Measurements from ENCODE around the gene PLA2G4D. TPM values are rescaled to one million over a fixed set of nuclear protein-coding genes. Genes with fewer than 3 reads are reported as not detected.

The PLA2G4D gene
- total RNA-seq, 1 experiment from 2014 or later: not detected

DNA sequence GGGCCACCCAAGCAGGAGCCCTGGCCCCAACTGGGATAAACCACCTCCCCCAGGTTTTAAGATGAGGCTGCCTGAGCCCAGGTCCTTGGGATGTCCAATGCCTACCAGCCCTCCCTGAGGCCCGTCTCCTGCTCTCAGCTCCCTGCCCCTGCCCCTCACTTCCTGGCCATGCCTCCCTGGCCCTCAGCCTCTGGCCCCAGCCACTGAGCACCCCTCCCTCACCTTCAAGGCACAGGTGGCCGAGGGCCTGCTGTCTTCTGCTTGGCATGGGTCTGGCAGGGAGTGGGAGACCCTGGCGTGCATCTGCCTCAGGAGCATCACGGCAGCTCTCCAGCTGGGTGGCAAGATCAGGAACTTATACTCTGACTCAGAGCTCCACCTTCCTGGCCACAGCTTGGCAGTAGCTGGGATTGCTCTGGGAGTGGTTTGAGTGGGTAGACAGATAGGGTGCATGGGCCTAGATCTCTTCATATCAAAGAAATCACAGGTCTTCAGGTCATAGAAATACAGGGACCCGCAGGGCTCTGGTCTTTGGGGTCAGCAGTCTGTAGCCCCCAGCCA is 73.6 kb downstream of the PLA2G4D start, which contains the start of gene PLA2G4E:
Gene PLA2G4E, minus strand, starts transcription at position 330 of the 561 bp plus-strand sequence. Its CDS starts 12 bp downstream, at position 318.
- POLR2A ChIA-PET: interaction anchor here (0.7 to 2.2 kb wide), 2 partner anchors 10 to 36 kb away, joined by 5 to 6 read pairs; no protein-coding TSS in a partner anchor
- Mint-ChIP-seq H3K4me1 (ENCODE audit: insufficient read depth, unreplicated experiment) (peaks cover 15% of the 10 kb centered on the region), H3K4me3 (ENCODE audit: unreplicated experiment) (no peak within 1 kb of the TSS), H3K9me3 (ENCODE audit: unreplicated experiment) (no peaks in the 10 kb centered on the region), H3K36me3 (ENCODE audit: insufficient read depth, unreplicated experiment) (no peaks in the 10 kb centered on the region), H3K27ac (ENCODE audit: low read depth, unreplicated experiment) (no peak within 1 kb of the TSS), H3K27me3 (ENCODE audit: insufficient read depth, unreplicated experiment) (no peaks in the 10 kb centered on the region)
- DNase-seq (ENCODE audit: unreplicated experiment): peak; percentile 56
- no TSS peak for BruUV-seq (replicated peaks)
- CTCF ChIA-PET: interaction anchor here (0.7 to 2.3 kb wide), 5 partner anchors 19 to 64 kb away, joined by 3 to 8 read pairs (median 6); no protein-coding TSS in a partner anchor
- intact Hi-C loops (cut with micrococcal nuclease): no loop called here
- no peak for TF ChIP-seq CTCF (IDR thresholded peaks at IDR 0.05; ENCODE audit: unreplicated experiment)

- Mint-ChIP-seq H3K9me3 (ENCODE audit: unreplicated experiment) (no peaks in the 10 kb centered on the region), H3K27me3 (ENCODE audit: insufficient read depth, unreplicated experiment) (no peaks in the 10 kb centered on the region), H3K4me1 (ENCODE audit: insufficient read depth, unreplicated experiment) (peaks cover 5% of the 10 kb centered on the region), H3K27ac (ENCODE audit: low read depth, unreplicated experiment) (no peak overlapping the region), H3K4me3 (ENCODE audit: unreplicated experiment) (no peak overlapping the region), H3K36me3 (ENCODE audit: insufficient read depth, unreplicated experiment) (peaks cover under 1% of the 10 kb centered on the region)
- no peak for TF ChIP-seq CTCF (IDR thresholded peaks at IDR 0.05; ENCODE audit: unreplicated experiment)
- CTCF ChIA-PET: interaction anchor here (0.6 to 2.3 kb wide), 7 partner anchors 18 to 237 kb away, joined by 3 to 8 read pairs (median 4); no protein-coding TSS in a partner anchor
- BruUV-seq (replicated peaks): no TSS peak
- intact Hi-C loops (cut with micrococcal nuclease): no loop called here
- DNase-seq (ENCODE audit: unreplicated experiment): no peak
- POLR2A ChIA-PET: interaction anchor here (0.5 to 1.0 kb wide), 2 partner anchors 15 to 46 kb away, joined by 3 to 4 read pairs; partner anchors contain the start of gene EHD4
Measured at GRCh38 chr15:42018306-42019224, 75.8 kb downstream of the PLA2G4D start.

Other genes with a start within 250 kb of the PLA2G4D start
- 1.1 TPM in 2 replicates for gene SPTBN5, start 200.5 kb downstream of the PLA2G4D start, total RNA-seq (2022)
- 24.2 and 27.1 TPM in 2 replicates for gene EHD4, start 122.0 kb downstream of the PLA2G4D start, total RNA-seq (2022)
- 0.07 and 0.12 TPM in 2 replicates for gene PLA2G4E, start 73.5 kb downstream of the PLA2G4D start, total RNA-seq (2022)
- gene PLA2G4F, start 62.1 kb upstream of the PLA2G4D start, total RNA-seq (2022): 0.30 TPM in 1 of 2 replicates, not detected in the other
- gene VPS39, start 113.7 kb upstream of the PLA2G4D start, total RNA-seq (2022): 47.1 and 53.9 TPM in 2 replicates
- 24.0 and 31.7 TPM in 2 replicates for gene GANC, start 178.6 kb upstream of the PLA2G4D start, total RNA-seq (2022)
- gene TMEM87A, start 178.9 kb upstream of the PLA2G4D start, total RNA-seq (2022): 51.3 and 52.3 TPM in 2 replicates

All from MCF 10A (cell line).